ENCODE results near the gene PXT1. TPM values are rescaled to one million over a fixed set of nuclear protein-coding genes. Genes with fewer than 3 reads are reported as not detected.

Gene PXT1
- total and polyA plus RNA-seq, 2 donors (not counting 1 experiment from before 2014, with no cell fraction given): 0.52 TPM; not detected in 1

GRCh38 chr6:36492092-36492491, 49.4 kb upstream of the PXT1 start:
- ATAC-seq (ENCODE audit: low read depth): no peak
- Mint-ChIP-seq H3K4me1 (no peaks in the 10 kb centered on the region), H3K27ac (no peak overlapping the region), H3K4me3 (no peak overlapping the region), H3K27me3 (no peaks in the 10 kb centered on the region), H3K9me3 (ENCODE audit: insufficient read depth) (no peaks in the 10 kb centered on the region)
- no peak overlapping the region for H3K4me2 ChIP-seq (replicated peaks; ENCODE audit: low read depth, low read length, poor library complexity, severe bottlenecking)
- H4K20me1 ChIP-seq (ENCODE audit: control insufficient read depth, insufficient read depth, low read length, poor library complexity, severe bottlenecking): no peaks in the 10 kb centered on the region
- no peak for TF ChIP-seq EZH2 (IDR thresholded peaks at IDR 0.05; ENCODE audit: borderline replicate concordance, insufficient read depth, low read depth, low read length, poor library complexity, severe bottlenecking)
- no peak for DNase-seq
- no peaks in the 10 kb centered on the region for H3K4me1 ChIP-seq (ENCODE audit: control insufficient read depth in 2 of 2, insufficient read depth in 2 of 2, low read length in 2 of 2)
- no peak overlapping the region for H3K27ac ChIP-seq (ENCODE audit: low read length in 2 of 2)
- ChIA-PET POLR2A (interaction anchor here (0.7 kb wide), 1 partner anchor 61 kb away, joined by 3 read pairs; no protein-coding TSS in a partner anchor), CTCF (interaction anchor here (1.3 kb wide), 1 partner anchor 11 kb away, joined by 3 read pairs; no protein-coding TSS in a partner anchor)
- H3K4me3 ChIP-seq (ENCODE audit: control extremely low read depth in 1 of 5, extremely low read depth in 1 of 5, insufficient read depth in 1 of 5, low read depth in 2 of 5, low read length in 4 of 5): no peak overlapping the region
- WGBS (ENCODE audit: insufficient coverage): 97% methylated on average over 4 of the region's 4 CpGs
- no peak overlapping the region for H3K9ac ChIP-seq (ENCODE audit: low read length)
- H3K9me3 ChIP-seq (ENCODE audit: control extremely low read depth in 1 of 3, control insufficient read depth in 2 of 3, insufficient read depth in 1 of 3, low read length in 2 of 3): no peaks in the 10 kb centered on the region
- peaks cover 8 to 59% of the 10 kb centered on the region in 2 experiments for H3K36me3 ChIP-seq (replicated peaks in 1 of 2; ENCODE audit: control extremely low read depth in 1 of 2, control insufficient read depth in 1 of 2, extremely low read depth in 1 of 2, insufficient read depth in 2 of 2, low read length in 1 of 2)
- H3K27me3 ChIP-seq (replicated peaks in 1 of 4; ENCODE audit: control extremely low read depth in 1 of 4, control insufficient read depth in 3 of 4, insufficient read depth in 4 of 4, low read length in 3 of 4): no peaks in the 10 kb centered on the region
- H2AFZ ChIP-seq (ENCODE audit: insufficient read depth, low read depth, low read length, poor library complexity, severe bottlenecking): no peak overlapping the region
- intact Hi-C loops (cut with micrococcal nuclease): no loop called here
- no peaks in the 10 kb centered on the region for H3K79me2 ChIP-seq (ENCODE audit: control insufficient read depth, insufficient read depth, low read length)

DNA sequence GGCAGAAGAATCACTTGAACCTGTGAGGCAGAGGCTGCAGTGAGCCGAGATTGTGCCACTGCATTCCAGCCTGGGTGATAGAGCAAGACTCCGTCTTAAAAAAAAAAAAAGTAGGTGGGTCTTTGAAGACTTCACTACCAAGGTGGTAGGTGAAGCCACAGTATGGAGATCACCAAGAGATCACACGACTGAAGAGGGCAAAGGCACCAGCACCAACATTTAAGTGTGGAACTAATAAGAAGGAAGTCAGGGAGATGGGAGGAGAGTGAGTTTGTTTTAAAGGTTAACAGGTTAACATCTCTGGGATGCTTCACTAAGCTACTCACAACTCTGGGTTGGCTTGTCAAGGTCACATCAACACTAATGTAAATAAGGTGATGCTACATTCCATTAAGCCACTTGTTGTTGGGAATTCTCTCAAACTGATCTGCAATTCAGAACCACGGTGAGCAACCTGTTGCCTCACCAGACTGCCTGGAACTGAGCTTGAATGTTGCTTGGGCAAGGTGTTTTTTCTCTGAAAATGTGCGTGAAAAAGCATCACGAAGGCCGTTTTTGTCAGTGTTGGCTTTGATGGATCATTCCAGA, 48.8 kb upstream of the PXT1 start:
- no peak overlapping the region for H3K27ac Mint-ChIP-seq
- intact Hi-C loops (cut with micrococcal nuclease): no loop called here
- peaks cover 8 to 59% of the 10 kb centered on the region in 2 experiments for H3K36me3 ChIP-seq (replicated peaks in 1 of 2; ENCODE audit: control extremely low read depth in 1 of 2, control insufficient read depth in 1 of 2, extremely low read depth in 1 of 2, insufficient read depth in 2 of 2, low read length in 1 of 2)
- H3K9me3 ChIP-seq (ENCODE audit: control extremely low read depth in 1 of 3, control insufficient read depth in 2 of 3, insufficient read depth in 1 of 3, low read length in 2 of 3): no peaks in the 10 kb centered on the region
- CTCF ChIA-PET: no interaction called here
- no peak overlapping the region for H3K27ac ChIP-seq (ENCODE audit: low read length in 2 of 2)
- no peak for TF ChIP-seq EZH2 (IDR thresholded peaks at IDR 0.05; ENCODE audit: borderline replicate concordance, insufficient read depth, low read depth, low read length, poor library complexity, severe bottlenecking)
- TF ChIP-seq, protein P1, sequence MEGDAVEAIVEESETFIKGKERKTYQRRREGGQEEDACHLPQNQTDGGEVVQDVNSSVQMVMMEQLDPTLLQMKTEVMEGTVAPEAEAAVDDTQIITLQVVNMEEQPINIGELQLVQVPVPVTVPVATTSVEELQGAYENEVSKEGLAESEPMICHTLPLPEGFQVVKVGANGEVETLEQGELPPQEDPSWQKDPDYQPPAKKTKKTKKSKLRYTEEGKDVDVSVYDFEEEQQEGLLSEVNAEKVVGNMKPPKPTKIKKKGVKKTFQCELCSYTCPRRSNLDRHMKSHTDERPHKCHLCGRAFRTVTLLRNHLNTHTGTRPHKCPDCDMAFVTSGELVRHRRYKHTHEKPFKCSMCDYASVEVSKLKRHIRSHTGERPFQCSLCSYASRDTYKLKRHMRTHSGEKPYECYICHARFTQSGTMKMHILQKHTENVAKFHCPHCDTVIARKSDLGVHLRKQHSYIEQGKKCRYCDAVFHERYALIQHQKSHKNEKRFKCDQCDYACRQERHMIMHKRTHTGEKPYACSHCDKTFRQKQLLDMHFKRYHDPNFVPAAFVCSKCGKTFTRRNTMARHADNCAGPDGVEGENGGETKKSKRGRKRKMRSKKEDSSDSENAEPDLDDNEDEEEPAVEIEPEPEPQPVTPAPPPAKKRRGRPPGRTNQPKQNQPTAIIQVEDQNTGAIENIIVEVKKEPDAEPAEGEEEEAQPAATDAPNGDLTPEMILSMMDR (IDR thresholded peaks at IDR 0.05): no peak
- DNase-seq (no peak), ATAC-seq (ENCODE audit: low read depth) (no peak)
- H3K4me2 ChIP-seq (replicated peaks; ENCODE audit: low read depth, low read length, poor library complexity, severe bottlenecking): no peak overlapping the region
- no peak overlapping the region for H3K4me3 ChIP-seq (ENCODE audit: control extremely low read depth in 1 of 5, extremely low read depth in 1 of 5, insufficient read depth in 1 of 5, low read depth in 2 of 5, low read length in 4 of 5)
- H3K4me1 ChIP-seq (ENCODE audit: control insufficient read depth in 2 of 2, insufficient read depth in 2 of 2, low read length in 2 of 2): no peaks in the 10 kb centered on the region
- H3K79me2 ChIP-seq (ENCODE audit: control insufficient read depth, insufficient read depth, low read length): no peaks in the 10 kb centered on the region
- H3K9ac ChIP-seq (ENCODE audit: low read length): no peak overlapping the region
- WGBS (ENCODE audit: insufficient coverage): 100% methylated on average over 4 of the region's 7 CpGs
- no peak overlapping the region for H3K4me3 Mint-ChIP-seq
- no peaks in the 10 kb centered on the region for H3K4me1 Mint-ChIP-seq
- POLR2A ChIA-PET: no interaction called here
- H4K20me1 ChIP-seq (ENCODE audit: control insufficient read depth, insufficient read depth, low read length, poor library complexity, severe bottlenecking): no peaks in the 10 kb centered on the region
- no peak overlapping the region for H2AFZ ChIP-seq (ENCODE audit: insufficient read depth, low read depth, low read length, poor library complexity, severe bottlenecking)
- H3K27me3 ChIP-seq (replicated peaks in 1 of 4; ENCODE audit: control extremely low read depth in 1 of 4, control insufficient read depth in 3 of 4, insufficient read depth in 4 of 4, low read length in 3 of 4): no peaks in the 10 kb centered on the region
- H3K27me3 Mint-ChIP-seq: no peaks in the 10 kb centered on the region
- H3K9me3 Mint-ChIP-seq (ENCODE audit: insufficient read depth): no peaks in the 10 kb centered on the region
